Uterus (tissue), 2 donors: Measurements from ENCODE around the gene ARHGEF11.

Experiments
- CTCF ChIP-seq, 4 experiments: fragments of 200-600 bp in 2 of 4; fragments of 450-650 bp in 2 of 4; sonication (generic) in 2 of 4; IDR thresholded peaks; one replicate each; pipeline ENCODE4 v1.5.1; 2016 to 2019; ENCODE audit warnings: antibody characterized with exemption in 4 of 4, mild to moderate bottlenecking in 2 of 4, moderate library complexity in 1 of 4
- POLR2A ChIP-seq, 2 donors: fragments of 450-650 bp; IDR thresholded peaks; one replicate each; pipeline ENCODE4 v1.6.1; 2016; ENCODE audit warnings: antibody characterized with exemption in 2 of 2, mild to moderate bottlenecking in 1 of 2, moderate library complexity in 1 of 2

- TF ChIP-seq CTCF (IDR thresholded peaks at IDR 0.05) (no peak), POLR2A (IDR thresholded peaks at IDR 0.05) (no peak)
Measured at GRCh38 chr1:156947818-156948525, 97.6 kb downstream of the ARHGEF11 start.
